Neural crest cell (in vitro differentiated cells): ENCODE data around the gene PIKFYVE. TPM values are rescaled to one million over a fixed set of nuclear protein-coding genes. Genes with fewer than 3 reads are reported as not detected.
A peak's percentile ranks its signal among the peaks of the same experiment; 100 is the strongest.
"Not testable (repeated sequence)": the region's sequence is repeated elsewhere in the genome, so short reads cannot be mapped to it uniquely, and the experiment has no call there.

Experiments
- DNase-seq: peaks from one replicate; pipeline ENCODE4 v3.0.0; 2021; ENCODE audit warnings: low read depth, mixed read lengths, low spot score
- H3K27ac Mint-ChIP-seq: one replicate; pipeline ENCODE4 v1.8.0; 2021; ENCODE audit warnings: mild to moderate bottlenecking, mixed read lengths; ENCODE audit not compliant: unreplicated experiment
- H3K27me3 Mint-ChIP-seq: 2 replicates; pipeline ENCODE4 v1.8.0; 2021; ENCODE audit warnings: low read depth, mild to moderate bottlenecking, mixed read lengths
- H3K36me3 Mint-ChIP-seq: 2 replicates; pipeline ENCODE4 v1.8.0; 2021; ENCODE audit warnings: low read depth, mild to moderate bottlenecking, mixed read lengths
- H3K4me1 Mint-ChIP-seq: 2 replicates; pipeline ENCODE4 v1.8.0; 2021; ENCODE audit warnings: mixed read lengths
- H3K4me3 Mint-ChIP-seq: one replicate; pipeline ENCODE4 v1.8.0; 2021; ENCODE audit warnings: mild to moderate bottlenecking, mixed read lengths
- H3K9me3 Mint-ChIP-seq: 2 replicates; pipeline ENCODE4 v1.8.0; 2021; ENCODE audit warnings: mixed read lengths
- CTCF ChIP-seq: fragments of 200-600 bp; sonication (generic); conservative IDR thresholded peaks from 2 replicates; pipeline ENCODE4 v1.5.0; 2021; ENCODE audit warnings: antibody characterized with exemption, mild to moderate bottlenecking
- total RNA-seq: library from RNA; stranded (reverse); gene quantifications from 2 replicates; pipeline ENCODE4 v1.2.1, GENCODE V29; 2021

Gene PIKFYVE
- total RNA-seq, 1 donor from 2014 or later: 31.4 TPM

- no peaks in the 10 kb centered on the region for H3K27me3 Mint-ChIP-seq
- H3K36me3 Mint-ChIP-seq: peaks cover 24% of the 10 kb centered on the region
- no peak for TF ChIP-seq CTCF
- DNase-seq: no peak
- H3K9me3 Mint-ChIP-seq: no peaks in the 10 kb centered on the region
- no peaks in the 10 kb centered on the region for H3K4me1 Mint-ChIP-seq
- no peak overlapping the region for H3K4me3 Mint-ChIP-seq
- no peak overlapping the region for H3K27ac Mint-ChIP-seq
Measured at GRCh38 chr2:208350610-208351009, 84.6 kb downstream of the PIKFYVE start.

- no peaks in the 10 kb centered on the region for H3K9me3 Mint-ChIP-seq
- DNase-seq: no peak
- no peak overlapping the region for H3K27ac Mint-ChIP-seq
- no peak for TF ChIP-seq CTCF
- H3K4me1 Mint-ChIP-seq: no peaks in the 10 kb centered on the region
- peaks cover 24% of the 10 kb centered on the region for H3K36me3 Mint-ChIP-seq
- no peak overlapping the region for H3K4me3 Mint-ChIP-seq
- no peaks in the 10 kb centered on the region for H3K27me3 Mint-ChIP-seq
Measured at GRCh38 chr2:208352644-208353567, 86.9 kb downstream of the PIKFYVE start.

GRCh38 chr2:208354964-208355381 lies 88.9 kb downstream of the PIKFYVE start:
- Mint-ChIP-seq H3K9me3 (peaks cover 2% of the 10 kb centered on the region), H3K4me3 (no peak overlapping the region)

GRCh38 chr2:208356420-208356819 lies 90.4 kb downstream of the PIKFYVE start:
- not testable (repeated sequence) for DNase-seq, H3K9me3 Mint-ChIP-seq, H3K27ac Mint-ChIP-seq, H3K4me1 Mint-ChIP-seq, H3K4me3 Mint-ChIP-seq, H3K27me3 Mint-ChIP-seq
- peaks cover 22% of the 10 kb centered on the region for H3K36me3 Mint-ChIP-seq

More at GRCh38 chr2:208354964-208355381, 88.9 kb downstream of the PIKFYVE start:
- TF ChIP-seq CTCF: no peak
- H3K27ac Mint-ChIP-seq: no peak overlapping the region
- peaks cover 28% of the 10 kb centered on the region for H3K36me3 Mint-ChIP-seq
- H3K27me3 Mint-ChIP-seq: no peaks in the 10 kb centered on the region
- no peak for DNase-seq
- peaks cover 5% of the 10 kb centered on the region for H3K4me1 Mint-ChIP-seq

GRCh38 chr2:208356846-208357574 lies 91.0 kb downstream of the PIKFYVE start:
- peaks cover 2% of the 10 kb centered on the region for H3K9me3 Mint-ChIP-seq
- no peak for TF ChIP-seq CTCF
- H3K4me1 Mint-ChIP-seq: peaks cover 11% of the 10 kb centered on the region
- H3K36me3 Mint-ChIP-seq: peaks cover 17% of the 10 kb centered on the region
- peak overlapping the region; percentile 8 for H3K27ac Mint-ChIP-seq
- no peaks in the 10 kb centered on the region for H3K27me3 Mint-ChIP-seq
- H3K4me3 Mint-ChIP-seq: no peak overlapping the region
- no peak for DNase-seq
